ENCODE measurements around the gene CD58.
A peak's percentile ranks its signal among the peaks of the same experiment; 100 is the strongest.

DNA sequence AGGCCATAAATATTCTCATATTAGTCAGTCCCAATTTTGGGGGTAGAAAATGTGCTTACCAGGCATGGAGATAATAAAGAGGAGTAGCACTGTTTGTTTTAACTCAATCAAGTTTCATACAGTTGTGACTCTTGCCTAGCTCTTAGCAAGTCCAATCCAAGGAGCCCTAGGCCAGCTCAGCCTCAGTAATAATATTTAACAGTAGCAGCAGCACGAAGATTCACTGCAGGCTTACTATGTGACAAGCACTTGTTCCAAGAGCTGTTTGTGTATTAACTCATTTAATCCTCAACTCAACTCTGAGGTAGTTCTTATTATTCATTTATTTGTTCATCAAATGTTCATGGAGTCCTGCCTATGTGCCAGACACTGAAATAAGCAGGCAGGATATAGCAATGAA lies 12.3 kb downstream of the CD58 start:
- TF ChIP-seq POLR2A (IDR thresholded peaks at IDR 0.05; ENCODE audit: low read depth, low read length), result peak; percentile 28; the same call in 1 of the 2 replicates
- TF ChIP-seq POLR2AphosphoS5 (IDR thresholded peaks at IDR 0.05; ENCODE audit: low read depth, low read length), result no peak
- no peak for TF ChIP-seq TAF1 (IDR thresholded peaks at IDR 0.05; ENCODE audit: low read depth, low read length)
- TF ChIP-seq SPI1 (IDR thresholded peaks at IDR 0.05; ENCODE audit: low read depth, low read length), result no peak
